ENCODE results near the gene BCL6B. TPM values are rescaled to one million over a fixed set of nuclear protein-coding genes. Genes with fewer than 3 reads are reported as not detected.
"Not testable (repeated sequence)": the region's sequence is repeated elsewhere in the genome, so short reads cannot be mapped to it uniquely, and the experiment has no call there.

BCL6B gene
- total and polyA plus RNA-seq, 2 donors from 2014 or later: 4.4 to 33.3 TPM

DNA sequence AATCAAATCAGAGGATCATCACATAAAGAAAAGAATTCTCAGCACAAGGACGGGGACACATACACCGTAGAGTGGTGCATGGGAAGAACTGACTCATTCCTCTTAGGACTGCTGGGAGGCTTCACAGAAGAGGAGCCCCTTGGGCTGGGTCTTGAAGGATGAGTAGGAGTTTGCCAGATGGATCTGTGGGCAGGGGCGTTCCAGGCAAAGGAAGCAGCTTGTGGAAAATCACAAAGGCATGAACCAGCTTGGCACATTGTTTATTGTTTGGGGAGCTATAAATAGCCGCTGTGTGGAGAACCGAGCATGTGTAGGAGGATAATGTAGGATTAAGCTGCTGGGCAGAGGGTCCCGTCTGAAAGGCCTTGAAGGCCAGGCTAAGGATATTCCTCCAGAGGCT lies 26.1 kb downstream of the BCL6B start:
- Histone ChIP-seq H3K9ac (ENCODE audit: low read length in 3 of 3) (no peak overlapping the region), H3K27me3 (ENCODE audit: control insufficient read depth, insufficient read depth, low read length) (peaks cover 3% of the 10 kb centered on the region), H3K9me3 (ENCODE audit: control insufficient read depth in 2 of 3, insufficient read depth in 1 of 3, low read length in 3 of 3) (no peaks in the 10 kb centered on the region), H3K4me3 (ENCODE audit: low read length in 3 of 3) (no peak overlapping the region), H3K36me3 (ENCODE audit: control insufficient read depth in 2 of 3, insufficient read depth in 3 of 3, low read length in 3 of 3) (no peaks in the 10 kb centered on the region), H3K4me1 (ENCODE audit: control insufficient read depth in 2 of 3, insufficient read depth in 2 of 3, low read depth in 1 of 3, low read length in 3 of 3) (peaks cover 3 to 10% (median 10%) of the 10 kb centered on the region in 3 donors), H3K27ac (ENCODE audit: low read depth in 2 of 2, low read length in 2 of 2) (no peak overlapping the region)
- no peak for DNase-seq
- no peak for FAIRE-seq
- TF ChIP-seq CTCF (IDR thresholded peaks at IDR 0.05; ENCODE audit: borderline replicate concordance, extremely low read depth, insufficient read depth): no peak
- intact Hi-C loops (cut with DNase I): no loop called here

DNA sequence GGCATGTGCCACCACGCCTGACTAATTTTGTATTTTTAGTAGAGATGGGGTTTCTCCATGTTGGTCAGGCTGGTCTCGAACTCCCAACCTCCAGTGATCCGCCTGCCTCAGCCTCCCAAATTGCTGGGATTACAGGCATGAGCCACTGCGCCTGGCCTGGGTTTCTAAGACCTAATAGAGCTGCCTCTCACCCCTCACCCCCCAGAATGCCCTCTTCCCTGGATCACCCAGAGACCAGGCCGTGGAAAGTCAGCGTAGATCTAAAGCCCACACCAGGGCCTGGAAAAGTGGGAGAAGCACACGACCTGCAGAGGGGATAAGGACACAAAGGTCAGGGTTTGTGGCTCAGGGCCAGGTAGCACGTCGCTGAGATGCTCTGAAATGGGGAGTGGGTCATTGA lies 27.7 kb downstream of the BCL6B start:
- FAIRE-seq: not testable (repeated sequence)
- intact Hi-C loops (cut with DNase I): loop anchor here (5.0 kb wide), 1 partner anchor 87 kb away; no protein-coding TSS in a partner anchor

GRCh38 chr17:7056386-7056785 lies 33.5 kb downstream of the BCL6B start:
- H3K36me3 ChIP-seq (ENCODE audit: control insufficient read depth in 2 of 3, insufficient read depth in 3 of 3, low read length in 3 of 3): no peaks in the 10 kb centered on the region
- H3K27ac ChIP-seq (ENCODE audit: low read depth in 2 of 2, low read length in 2 of 2): no peak overlapping the region
- H3K27me3 ChIP-seq (ENCODE audit: control insufficient read depth, insufficient read depth, low read length): no peaks in the 10 kb centered on the region
- DNase-seq: no peak
- no peak overlapping the region for H3K4me3 ChIP-seq (ENCODE audit: low read length in 3 of 3)
- H3K4me1 ChIP-seq (ENCODE audit: control insufficient read depth in 2 of 3, insufficient read depth in 2 of 3, low read depth in 1 of 3, low read length in 3 of 3): no peaks in the 10 kb centered on the region
- no peak overlapping the region for H3K9ac ChIP-seq (ENCODE audit: low read length in 3 of 3)
- no peak for FAIRE-seq
- no peaks in the 10 kb centered on the region for H3K9me3 ChIP-seq (ENCODE audit: control insufficient read depth in 2 of 3, insufficient read depth in 1 of 3, low read length in 3 of 3)
- TF ChIP-seq CTCF (IDR thresholded peaks at IDR 0.05; ENCODE audit: borderline replicate concordance, extremely low read depth, insufficient read depth): no peak
- intact Hi-C loops (cut with DNase I): no loop called here

More for the DNA sequence above, 27.7 kb downstream of the BCL6B start:
- not testable (repeated sequence) for H3K4me1 ChIP-seq (ENCODE audit: control insufficient read depth in 2 of 3, insufficient read depth in 2 of 3, low read depth in 1 of 3, low read length in 3 of 3); H3K9me3 ChIP-seq (ENCODE audit: control insufficient read depth in 2 of 3, insufficient read depth in 1 of 3, low read length in 3 of 3); H3K9ac ChIP-seq (ENCODE audit: low read length in 3 of 3); H3K27me3 ChIP-seq (ENCODE audit: control insufficient read depth, insufficient read depth, low read length); H3K4me3 ChIP-seq (ENCODE audit: low read length in 3 of 3); H3K27ac ChIP-seq (ENCODE audit: low read depth in 2 of 2, low read length in 2 of 2); DNase-seq; H3K36me3 ChIP-seq (ENCODE audit: control insufficient read depth in 2 of 3, insufficient read depth in 3 of 3, low read length in 3 of 3)

DNA sequence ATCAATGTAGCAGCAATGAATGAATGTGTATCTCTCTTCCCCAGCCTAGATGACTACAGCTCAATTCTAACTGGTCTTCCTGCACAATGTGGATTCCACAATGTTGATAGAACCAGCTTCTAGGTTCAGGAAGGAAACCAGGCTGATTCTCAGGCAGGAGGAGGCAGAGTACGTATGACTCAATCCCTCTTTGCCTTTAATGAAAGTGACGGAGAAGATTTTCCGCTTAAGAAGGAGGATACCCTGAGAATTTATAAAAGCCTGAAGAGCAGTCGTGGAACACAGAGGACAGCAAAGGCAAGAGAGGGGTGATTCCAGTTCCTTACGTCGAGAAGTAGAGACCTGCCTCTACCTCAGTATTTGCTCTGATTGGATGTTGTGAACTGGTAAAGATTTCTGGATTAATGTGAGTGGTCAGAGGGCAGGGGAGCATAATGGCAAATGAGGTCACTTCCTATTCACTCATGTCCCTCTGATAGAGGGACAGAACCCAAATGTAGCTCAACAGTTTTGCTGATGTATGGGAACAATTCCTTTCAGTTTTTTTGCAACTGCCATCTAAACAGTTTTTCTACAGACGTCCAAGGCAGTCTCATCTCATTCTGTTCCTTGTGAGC lies 36.1 kb downstream of the BCL6B start:
- Histone ChIP-seq H3K27me3 (ENCODE audit: control insufficient read depth, insufficient read depth, low read length) (no peaks in the 10 kb centered on the region), H3K36me3 (ENCODE audit: control insufficient read depth in 2 of 3, insufficient read depth in 3 of 3, low read length in 3 of 3) (no peaks in the 10 kb centered on the region), H3K4me1 (ENCODE audit: control insufficient read depth in 2 of 3, insufficient read depth in 2 of 3, low read depth in 1 of 3, low read length in 3 of 3) (no peaks in the 10 kb centered on the region), H3K4me3 (ENCODE audit: low read length in 3 of 3) (no peak overlapping the region), H3K27ac (ENCODE audit: low read depth in 2 of 2, low read length in 2 of 2) (no peak overlapping the region), H3K9ac (ENCODE audit: low read length in 3 of 3) (no peak overlapping the region), H3K9me3 (ENCODE audit: control insufficient read depth in 2 of 3, insufficient read depth in 1 of 3, low read length in 3 of 3) (no peaks in the 10 kb centered on the region)
- no peak for FAIRE-seq
- DNase-seq: no peak
- no peak for TF ChIP-seq CTCF (IDR thresholded peaks at IDR 0.05; ENCODE audit: borderline replicate concordance, extremely low read depth, insufficient read depth)
- intact Hi-C loops (cut with DNase I): no loop called here

Data from kidney (tissue), 14 donors.